GM23338 (cell line): ENCODE results near the gene HTR2A.

Source experiments
- EZH2 ChIP-seq: fragments of 200-600 bp; sonication (generic); IDR thresholded peaks from one replicate; pipeline ENCODE4 v1.8.0; 2017; ENCODE audit warnings: antibody characterized with exemption, mild to moderate bottlenecking, low read depth; ENCODE audit not compliant: unreplicated experiment
- EZH2phosphoT487 ChIP-seq: fragments of 200-600 bp; sonication (generic); IDR thresholded peaks from one replicate; pipeline ENCODE4 v1.8.1; 2018; ENCODE audit warnings: antibody characterized with exemption; ENCODE audit not compliant: unreplicated experiment
- JUNB ChIP-seq: IDR thresholded peaks from one replicate; pipeline ENCODE4 v1.6.1; 2016; ENCODE audit warnings: antibody characterized with exemption; ENCODE audit not compliant: unreplicated experiment
- TF ChIP-seq, protein P1 (sequence below), 2 experiments: fragments of 200-600 bp in 1 of 2; sonication (generic) in 1 of 2; conservative IDR thresholded peaks; 2 replicates each; pipeline versions ENCODE4 v1.5.1 to v1.6.1; 2016 to 2017; ENCODE audit warnings: antibody characterized with exemption in 2 of 2, low read depth in 2 of 2, mild to moderate bottlenecking in 2 of 2, moderate library complexity in 1 of 2

DNA sequence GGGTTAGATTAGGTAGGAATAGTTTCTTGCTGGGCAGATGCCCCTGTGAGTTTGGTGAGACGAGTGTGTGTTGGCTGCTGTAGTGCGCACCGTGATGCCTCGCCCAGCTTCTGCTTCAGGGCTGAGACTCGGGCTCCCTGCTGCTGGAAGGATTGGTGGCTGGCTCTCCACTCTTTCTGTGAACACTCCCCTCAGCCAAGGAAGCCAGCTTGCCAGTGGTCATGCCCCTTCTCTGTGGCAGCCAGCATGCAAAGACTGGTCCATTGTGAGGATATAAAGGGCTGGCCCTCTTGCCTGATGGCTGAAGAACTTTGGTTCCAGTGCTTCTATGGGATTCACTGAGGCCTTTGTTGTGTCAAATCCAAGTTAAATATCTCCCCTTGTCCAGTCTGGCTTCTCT lies 2.9 kb upstream of the HTR2A start:
- TF ChIP-seq EZH2 (no peak), JUNB (no peak), EZH2phosphoT487 (no peak)
- TF ChIP-seq, protein P1, sequence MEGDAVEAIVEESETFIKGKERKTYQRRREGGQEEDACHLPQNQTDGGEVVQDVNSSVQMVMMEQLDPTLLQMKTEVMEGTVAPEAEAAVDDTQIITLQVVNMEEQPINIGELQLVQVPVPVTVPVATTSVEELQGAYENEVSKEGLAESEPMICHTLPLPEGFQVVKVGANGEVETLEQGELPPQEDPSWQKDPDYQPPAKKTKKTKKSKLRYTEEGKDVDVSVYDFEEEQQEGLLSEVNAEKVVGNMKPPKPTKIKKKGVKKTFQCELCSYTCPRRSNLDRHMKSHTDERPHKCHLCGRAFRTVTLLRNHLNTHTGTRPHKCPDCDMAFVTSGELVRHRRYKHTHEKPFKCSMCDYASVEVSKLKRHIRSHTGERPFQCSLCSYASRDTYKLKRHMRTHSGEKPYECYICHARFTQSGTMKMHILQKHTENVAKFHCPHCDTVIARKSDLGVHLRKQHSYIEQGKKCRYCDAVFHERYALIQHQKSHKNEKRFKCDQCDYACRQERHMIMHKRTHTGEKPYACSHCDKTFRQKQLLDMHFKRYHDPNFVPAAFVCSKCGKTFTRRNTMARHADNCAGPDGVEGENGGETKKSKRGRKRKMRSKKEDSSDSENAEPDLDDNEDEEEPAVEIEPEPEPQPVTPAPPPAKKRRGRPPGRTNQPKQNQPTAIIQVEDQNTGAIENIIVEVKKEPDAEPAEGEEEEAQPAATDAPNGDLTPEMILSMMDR (conservative IDR thresholded peaks at IDR 0.05; ENCODE audit: low read depth in 2 of 2): no peak
